DOHH2 (cell line): ENCODE data around the gene XKRX.

Experiments used
- CTCF ChIP-seq: fragments of 200-600 bp; sonication (generic); IDR thresholded peaks from one replicate; pipeline ENCODE4 v1.5.1; 2014; ENCODE audit warnings: antibody characterized with exemption, mild to moderate bottlenecking, low read depth, low read length; ENCODE audit not compliant: poor library complexity, severe bottlenecking
- EZH2phosphoT487 ChIP-seq: fragments of 200-600 bp; sonication (generic); IDR thresholded peaks from 2 replicates; pipeline ENCODE4 v1.6.1; 2017; ENCODE audit warnings: borderline replicate concordance, mild to moderate bottlenecking, antibody characterized with exemption, low read length, moderate library complexity, mixed read lengths

DNA sequence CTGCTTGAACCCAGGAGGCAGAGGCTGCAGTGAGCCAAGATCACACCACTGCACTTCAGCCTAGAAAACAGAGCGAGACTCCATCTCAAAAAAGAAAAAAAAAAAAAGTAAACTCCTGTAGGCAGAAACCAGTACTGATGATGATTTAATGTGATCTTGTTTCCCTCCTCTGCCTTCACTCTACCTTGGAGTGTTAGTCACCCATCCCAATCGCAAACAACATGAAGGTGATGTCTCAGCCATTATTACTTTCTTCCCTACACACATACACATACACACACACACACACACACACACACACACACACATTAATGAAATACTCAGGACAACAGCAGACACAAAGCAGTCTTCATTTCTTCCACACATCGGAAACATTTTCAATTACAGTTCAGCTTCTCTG is 15.6 kb downstream of the XKRX start:
- TF ChIP-seq CTCF (no peak), EZH2phosphoT487 (no peak)
